GM23338 (cell line): ENCODE results near the gene CPNE2. TPM values are rescaled to one million over a fixed set of nuclear protein-coding genes. Genes with fewer than 3 reads are reported as not detected.

ENCODE experiments used
- ATAC-seq: fragments of 200-7000 bp; cut with Tn5 transposase; 3 replicates; pipeline ENCODE4 v1.9.1; 2020
- DNase-seq: peaks from one replicate; pipeline ENCODE4 v3.0.0-alpha.2; 2015; ENCODE audit warnings: low spot score
- H2AFZ ChIP-seq: fragments of 200-600 bp; sonication (generic); 2 replicates; pipeline ENCODE4 v1.8.0; 2016; ENCODE audit warnings: antibody characterized with exemption, mild to moderate bottlenecking, moderate library complexity
- H3F3A ChIP-seq: fragments of 200-600 bp; sonication (generic); replicated peaks from 2 replicates; pipeline ENCODE4 v1.8.0; 2017; ENCODE audit warnings: antibody characterized with exemption, mixed run types, low read depth
- H3K27ac ChIP-seq: fragments of 200-600 bp; sonication (generic); 2 replicates; pipeline ENCODE4 v1.6.1; 2016; ENCODE audit warnings: low read depth
- H3K27me3 ChIP-seq: fragments of 200-600 bp; sonication (generic); 2 replicates; pipeline ENCODE4 v1.8.0; 2016; ENCODE audit warnings: mild to moderate bottlenecking, mixed run types, moderate library complexity; ENCODE audit not compliant: insufficient read depth
- H3K36me3 ChIP-seq: fragments of 200-600 bp; sonication (generic); 2 replicates; pipeline ENCODE4 v1.8.0; 2016; ENCODE audit warnings: mild to moderate bottlenecking; ENCODE audit not compliant: insufficient read depth
- H3K4me1 ChIP-seq: fragments of 200-600 bp; sonication (generic); 2 replicates; pipeline ENCODE4 v1.8.0; 2016; ENCODE audit warnings: mild to moderate bottlenecking, moderate library complexity; ENCODE audit not compliant: insufficient read depth
- H3K4me2 ChIP-seq: fragments of 200-600 bp; sonication (generic); 2 replicates; pipeline ENCODE4 v1.7.1; 2017; ENCODE audit warnings: mixed run types
- H3K4me3 ChIP-seq: fragments of 200-600 bp; sonication (generic); 2 replicates; pipeline ENCODE4 v1.6.1; 2016; ENCODE audit warnings: mixed run types
- H3K79me2 ChIP-seq: fragments of 200-600 bp; sonication (generic); replicated peaks from 2 replicates; pipeline ENCODE4 v1.8.0; 2017; ENCODE audit warnings: mild to moderate bottlenecking; ENCODE audit not compliant: insufficient read depth
- H3K9me2 ChIP-seq: fragments of 200-600 bp; sonication (generic); 2 replicates; pipeline ENCODE4 v1.8.0; 2017; ENCODE audit not compliant: insufficient read depth
- H4K20me1 ChIP-seq: fragments of 200-600 bp; sonication (generic); replicated peaks from 2 replicates; pipeline ENCODE4 v1.8.0; 2017; ENCODE audit warnings: mild to moderate bottlenecking; ENCODE audit not compliant: insufficient read depth
- H3K27ac Mint-ChIP-seq: 2 replicates; pipeline ENCODE4 v1.8.0; 2020; ENCODE audit warnings: inconsistent platforms, mild to moderate bottlenecking, moderate library complexity, mixed read lengths
- H3K27me3 Mint-ChIP-seq: 3 replicates; pipeline ENCODE4 v1.8.0; 2022; ENCODE audit warnings: low read depth, mild to moderate bottlenecking, moderate library complexity, mixed read lengths, inconsistent platforms; ENCODE audit not compliant: insufficient read depth, poor library complexity
- H3K36me3 Mint-ChIP-seq: 3 replicates; pipeline ENCODE4 v1.8.0; 2021; ENCODE audit warnings: low read depth, mild to moderate bottlenecking, inconsistent platforms, moderate library complexity, mixed read lengths
- H3K4me1 Mint-ChIP-seq: 3 replicates; pipeline ENCODE4 v1.8.0; 2020; ENCODE audit warnings: mild to moderate bottlenecking, inconsistent platforms, mixed read lengths
- H3K4me3 Mint-ChIP-seq: 3 replicates; pipeline ENCODE4 v1.8.0; 2021; ENCODE audit warnings: moderate library complexity, mild to moderate bottlenecking, inconsistent platforms, mixed read lengths
- H3K9me3 Mint-ChIP-seq: 3 replicates; pipeline ENCODE4 v1.8.0; 2020; ENCODE audit warnings: moderate library complexity, mild to moderate bottlenecking, inconsistent platforms, mixed read lengths
- CREB1 ChIP-seq: fragments of 250-450 bp; sonication (Bioruptor Pico); IDR thresholded peaks from 2 replicates; pipeline ENCODE4 v1.5.0; 2020; ENCODE audit warnings: low read depth, mild to moderate bottlenecking, moderate library complexity
- CTCF ChIP-seq, 2 experiments: fragments of 200-600 bp in 1 of 2; sonication (generic) in 1 of 2; conservative IDR thresholded peaks; 2 replicates each; pipeline versions ENCODE4 v1.5.1 to v1.6.1; 2016 to 2017; ENCODE audit warnings: antibody characterized with exemption in 2 of 2, low read depth in 2 of 2, mild to moderate bottlenecking in 2 of 2, moderate library complexity in 1 of 2
- ETS1 ChIP-seq: IDR thresholded peaks from 2 replicates; pipeline ENCODE4 v1.6.1; 2016; ENCODE audit warnings: antibody characterized with exemption
- EZH2 ChIP-seq: fragments of 200-600 bp; sonication (generic); IDR thresholded peaks from one replicate; pipeline ENCODE4 v1.8.0; 2017; ENCODE audit warnings: antibody characterized with exemption, mild to moderate bottlenecking, low read depth; ENCODE audit not compliant: unreplicated experiment
- EZH2phosphoT487 ChIP-seq: fragments of 200-600 bp; sonication (generic); IDR thresholded peaks from one replicate; pipeline ENCODE4 v1.8.1; 2018; ENCODE audit warnings: antibody characterized with exemption; ENCODE audit not compliant: unreplicated experiment
- JUNB ChIP-seq: IDR thresholded peaks from one replicate; pipeline ENCODE4 v1.6.1; 2016; ENCODE audit warnings: antibody characterized with exemption; ENCODE audit not compliant: unreplicated experiment
- NANOG ChIP-seq: IDR thresholded peaks from 2 replicates; pipeline ENCODE4 v1.6.1; 2016; ENCODE audit warnings: antibody characterized with exemption, borderline replicate concordance
- POLR2AphosphoS5 ChIP-seq: IDR thresholded peaks from 2 replicates; pipeline ENCODE4 v1.6.1; 2016; ENCODE audit warnings: antibody characterized with exemption, low read depth
- REST ChIP-seq: IDR thresholded peaks from one replicate; pipeline ENCODE4 v1.6.1; 2018; ENCODE audit warnings: antibody characterized with exemption; ENCODE audit not compliant: unreplicated experiment
- STAT1 ChIP-seq: IDR thresholded peaks from one replicate; pipeline ENCODE4 v1.6.1; 2016; ENCODE audit warnings: antibody characterized with exemption; ENCODE audit not compliant: unreplicated experiment
- ZNF114 ChIP-seq: fragments of 250-450 bp; sonication (Bioruptor Pico); IDR thresholded peaks from 2 replicates; pipeline ENCODE4 v1.5.0; 2020; ENCODE audit warnings: mild to moderate bottlenecking, moderate library complexity
- ZNF331 ChIP-seq: fragments of 250-450 bp; sonication (Bioruptor Pico); IDR thresholded peaks from 2 replicates; pipeline ENCODE4 v1.5.0; 2020; ENCODE audit warnings: low read depth, mild to moderate bottlenecking, moderate library complexity
- polyA plus RNA-seq: library from polyadenylated mRNA; unstranded; fragments of >200 nt; fragmentation: Nextera tagmentation; extraction: Ambion mirVana; gene quantifications from 2 replicates; pipeline ENCODE4 v1.2.1, GENCODE V29; 2016
- total RNA-seq: library from RNA; depleted of rRNA; stranded (reverse); fragments of >200 nt; shearing (Covaris generic); gene quantifications from 2 replicates; pipeline ENCODE4 v1.2.3, GENCODE V29; 2014
- TF ChIP-seq, protein P1 (sequence below): fragments of 250-450 bp; sonication (Bioruptor Pico); IDR thresholded peaks from 2 replicates; pipeline ENCODE4 v1.5.0; 2020; ENCODE audit warnings: mild to moderate bottlenecking, moderate library complexity

Gene CPNE2
- total and polyA plus RNA-seq, 2 experiments from 2014 or later, result 7.1 to 11.3 TPM

DNA sequence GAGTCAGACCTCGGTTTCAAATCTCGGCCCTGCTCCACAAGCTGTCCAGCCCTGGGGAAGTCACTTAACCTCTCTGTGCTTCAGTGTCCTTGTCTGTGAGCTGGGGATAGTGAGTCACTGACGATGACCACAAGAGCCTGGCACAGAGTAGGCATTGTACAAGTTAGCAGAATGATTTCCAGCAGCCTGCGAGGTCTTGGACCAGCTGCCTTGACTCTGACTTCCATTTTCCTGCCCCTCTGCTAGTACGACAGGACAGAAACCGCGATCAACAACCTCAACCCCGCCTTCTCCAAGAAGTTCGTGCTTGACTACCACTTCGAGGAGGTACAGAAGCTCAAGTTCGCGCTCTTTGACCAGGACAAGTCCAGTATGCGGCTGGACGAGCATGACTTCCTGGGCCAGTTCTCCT is 20.7 kb downstream of the CPNE2 start:
- no peaks in the 10 kb centered on the region for H3K9me3 Mint-ChIP-seq
- Histone ChIP-seq H3K27me3 (no peaks in the 10 kb centered on the region), H3K79me2 (no peaks in the 10 kb centered on the region), H3K4me1 (no peaks in the 10 kb centered on the region; the same call in 1 of the 2 replicates), H3K4me2 (no peak overlapping the region), H2AFZ (no peak overlapping the region), H4K20me1 (no peaks in the 10 kb centered on the region), H3K27ac (no peak overlapping the region), H3K9me2 (no peaks in the 10 kb centered on the region), H3K36me3 (no peaks in the 10 kb centered on the region), H3F3A (no peaks in the 10 kb centered on the region), H3K4me3 (no peak overlapping the region)
- TF ChIP-seq CTCF (conservative IDR thresholded peaks at IDR 0.05; ENCODE audit: low read depth in 2 of 2) (no peak), ETS1 (no peak), EZH2 (no peak), POLR2AphosphoS5 (no peak), STAT1 (no peak), ZNF114 (CRISPR knock-in tag) (no peak), CREB1 (CRISPR knock-in tag) (no peak), JUNB (no peak), EZH2phosphoT487 (no peak), NANOG (no peak), REST (no peak), ZNF331 (no peak)
- TF ChIP-seq, protein P1, sequence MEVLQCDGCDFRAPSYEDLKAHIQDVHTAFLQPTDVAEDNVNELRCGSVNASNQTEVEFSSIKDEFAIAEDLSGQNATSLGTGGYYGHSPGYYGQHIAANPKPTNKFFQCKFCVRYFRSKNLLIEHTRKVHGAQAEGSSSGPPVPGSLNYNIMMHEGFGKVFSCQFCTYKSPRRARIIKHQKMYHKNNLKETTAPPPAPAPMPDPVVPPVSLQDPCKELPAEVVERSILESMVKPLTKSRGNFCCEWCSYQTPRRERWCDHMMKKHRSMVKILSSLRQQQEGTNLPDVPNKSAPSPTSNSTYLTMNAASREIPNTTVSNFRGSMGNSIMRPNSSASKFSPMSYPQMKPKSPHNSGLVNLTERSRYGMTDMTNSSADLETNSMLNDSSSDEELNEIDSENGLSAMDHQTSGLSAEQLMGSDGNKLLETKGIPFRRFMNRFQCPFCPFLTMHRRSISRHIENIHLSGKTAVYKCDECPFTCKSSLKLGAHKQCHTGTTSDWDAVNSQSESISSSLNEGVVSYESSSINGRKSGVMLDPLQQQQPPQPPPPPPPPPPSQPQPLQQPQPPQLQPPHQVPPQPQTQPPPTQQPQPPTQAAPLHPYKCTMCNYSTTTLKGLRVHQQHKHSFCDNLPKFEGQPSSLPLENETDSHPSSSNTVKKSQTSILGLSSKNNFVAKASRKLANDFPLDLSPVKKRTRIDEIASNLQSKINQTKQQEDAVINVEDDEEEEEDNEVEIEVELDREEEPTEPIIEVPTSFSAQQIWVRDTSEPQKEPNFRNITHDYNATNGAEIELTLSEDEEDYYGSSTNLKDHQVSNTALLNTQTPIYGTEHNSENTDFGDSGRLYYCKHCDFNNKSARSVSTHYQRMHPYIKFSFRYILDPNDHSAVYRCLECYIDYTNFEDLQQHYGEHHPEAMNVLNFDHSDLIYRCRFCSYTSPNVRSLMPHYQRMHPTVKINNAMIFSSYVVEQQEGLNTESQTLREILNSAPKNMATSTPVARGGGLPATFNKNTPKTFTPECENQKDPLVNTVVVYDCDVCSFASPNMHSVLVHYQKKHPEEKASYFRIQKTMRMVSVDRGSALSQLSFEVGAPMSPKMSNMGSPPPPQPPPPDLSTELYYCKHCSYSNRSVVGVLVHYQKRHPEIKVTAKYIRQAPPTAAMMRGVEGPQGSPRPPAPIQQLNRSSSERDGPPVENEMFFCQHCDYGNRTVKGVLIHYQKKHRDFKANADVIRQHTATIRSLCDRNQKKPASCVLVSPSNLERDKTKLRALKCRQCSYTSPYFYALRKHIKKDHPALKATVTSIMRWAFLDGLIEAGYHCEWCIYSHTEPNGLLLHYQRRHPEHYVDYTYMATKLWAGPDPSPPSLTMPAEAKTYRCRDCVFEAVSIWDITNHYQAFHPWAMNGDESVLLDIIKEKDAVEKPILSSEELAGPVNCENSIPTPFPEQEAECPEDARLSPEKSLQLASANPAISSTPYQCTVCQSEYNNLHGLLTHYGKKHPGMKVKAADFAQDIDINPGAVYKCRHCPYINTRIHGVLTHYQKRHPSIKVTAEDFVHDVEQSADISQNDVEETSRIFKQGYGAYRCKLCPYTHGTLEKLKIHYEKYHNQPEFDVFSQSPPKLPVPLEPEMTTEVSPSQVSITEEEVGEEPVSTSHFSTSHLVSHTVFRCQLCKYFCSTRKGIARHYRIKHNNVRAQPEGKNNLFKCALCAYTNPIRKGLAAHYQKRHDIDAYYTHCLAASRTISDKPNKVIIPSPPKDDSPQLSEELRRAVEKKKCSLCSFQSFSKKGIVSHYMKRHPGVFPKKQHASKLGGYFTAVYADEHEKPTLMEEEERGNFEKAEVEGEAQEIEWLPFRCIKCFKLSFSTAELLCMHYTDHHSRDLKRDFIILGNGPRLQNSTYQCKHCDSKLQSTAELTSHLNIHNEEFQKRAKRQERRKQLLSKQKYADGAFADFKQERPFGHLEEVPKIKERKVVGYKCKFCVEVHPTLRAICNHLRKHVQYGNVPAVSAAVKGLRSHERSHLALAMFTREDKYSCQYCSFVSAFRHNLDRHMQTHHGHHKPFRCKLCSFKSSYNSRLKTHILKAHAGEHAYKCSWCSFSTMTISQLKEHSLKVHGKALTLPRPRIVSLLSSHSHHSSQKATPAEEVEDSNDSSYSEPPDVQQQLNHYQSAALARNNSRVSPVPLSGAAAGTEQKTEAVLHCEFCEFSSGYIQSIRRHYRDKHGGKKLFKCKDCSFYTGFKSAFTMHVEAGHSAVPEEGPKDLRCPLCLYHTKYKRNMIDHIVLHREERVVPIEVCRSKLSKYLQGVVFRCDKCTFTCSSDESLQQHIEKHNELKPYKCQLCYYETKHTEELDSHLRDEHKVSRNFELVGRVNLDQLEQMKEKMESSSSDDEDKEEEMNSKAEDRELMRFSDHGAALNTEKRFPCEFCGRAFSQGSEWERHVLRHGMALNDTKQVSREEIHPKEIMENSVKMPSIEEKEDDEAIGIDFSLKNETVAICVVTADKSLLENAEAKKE, result no peak
- DNase-seq (no peak), ATAC-seq (no peak)
- peaks cover 20% of the 10 kb centered on the region for H3K4me1 Mint-ChIP-seq
- H3K27me3 Mint-ChIP-seq, result peaks cover 20% of the 10 kb centered on the region
- H3K36me3 Mint-ChIP-seq, result peaks cover 3% of the 10 kb centered on the region; the same call in 1 of the 3 replicates
- H3K27ac Mint-ChIP-seq, result no peak overlapping the region
- no peak overlapping the region for H3K4me3 Mint-ChIP-seq
